HG03060 (cell line): ENCODE data around the gene TLR8.
"Not testable (repeated sequence)": the region's sequence is repeated elsewhere in the genome, so short reads cannot be mapped to it uniquely, and the experiment has no call there.

Experiments
- ATAC-seq: cut with Tn5 transposase; IDR thresholded peaks from one replicate; pipeline ENCODE4 v1.9.1; 2021; ENCODE audit warnings: low read depth, moderate number of reproducible peaks; ENCODE audit not compliant: unreplicated experiment

TLR8 gene

GRCh38 chrX:12895866-12896265 lies 10.6 kb upstream of the TLR8 start:
- no peak for ATAC-seq

DNA sequence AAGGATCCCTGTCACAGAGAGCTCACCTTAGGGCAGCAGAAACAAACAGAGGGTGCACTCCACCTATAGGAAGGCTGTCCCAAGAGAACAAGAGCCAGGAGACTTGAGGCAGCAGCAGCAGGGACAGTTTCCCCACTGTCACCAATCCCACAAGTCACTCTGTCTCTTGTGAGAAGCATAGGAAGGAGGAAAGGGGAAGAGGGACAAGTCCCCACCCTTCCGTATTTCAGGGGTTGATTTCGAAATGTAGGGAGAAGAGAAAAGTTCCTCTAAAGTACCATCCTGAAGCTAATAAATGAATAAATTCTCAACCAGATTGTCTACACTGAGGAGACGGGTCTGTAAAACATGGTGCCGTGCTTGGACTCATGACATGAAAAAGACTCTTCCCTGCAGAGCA lies 9.5 kb upstream of the TLR8 start:
- no peak for ATAC-seq

DNA sequence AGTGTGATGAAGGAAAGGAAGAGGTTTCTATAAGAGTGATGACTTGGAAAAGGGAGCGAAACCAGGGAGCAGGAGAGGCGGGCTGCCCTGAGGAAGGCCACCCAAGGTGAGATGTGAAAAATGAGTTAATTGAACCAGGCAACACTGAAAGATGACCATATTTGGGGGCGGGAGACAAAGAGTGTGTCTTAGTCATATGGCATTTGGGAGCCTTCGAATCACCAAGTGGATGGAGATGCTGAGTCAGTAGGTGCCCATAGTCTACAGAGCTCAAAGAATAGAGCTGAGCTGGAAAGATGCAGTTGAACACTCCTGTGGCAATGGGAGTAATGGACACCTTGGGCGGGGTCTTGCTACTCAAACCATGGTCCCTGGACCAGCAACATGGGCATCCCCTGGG lies 8.3 kb upstream of the TLR8 start:
- no peak for ATAC-seq

- no peak for ATAC-seq
Observed at GRCh38 chrX:12899506-12899905, 6.9 kb upstream of the TLR8 start.

GRCh38 chrX:12901486-12901885 lies 4.9 kb upstream of the TLR8 start:
- ATAC-seq = no peak

GRCh38 chrX:12903646-12904045 lies 2.8 kb upstream of the TLR8 start:
- no peak for ATAC-seq

DNA sequence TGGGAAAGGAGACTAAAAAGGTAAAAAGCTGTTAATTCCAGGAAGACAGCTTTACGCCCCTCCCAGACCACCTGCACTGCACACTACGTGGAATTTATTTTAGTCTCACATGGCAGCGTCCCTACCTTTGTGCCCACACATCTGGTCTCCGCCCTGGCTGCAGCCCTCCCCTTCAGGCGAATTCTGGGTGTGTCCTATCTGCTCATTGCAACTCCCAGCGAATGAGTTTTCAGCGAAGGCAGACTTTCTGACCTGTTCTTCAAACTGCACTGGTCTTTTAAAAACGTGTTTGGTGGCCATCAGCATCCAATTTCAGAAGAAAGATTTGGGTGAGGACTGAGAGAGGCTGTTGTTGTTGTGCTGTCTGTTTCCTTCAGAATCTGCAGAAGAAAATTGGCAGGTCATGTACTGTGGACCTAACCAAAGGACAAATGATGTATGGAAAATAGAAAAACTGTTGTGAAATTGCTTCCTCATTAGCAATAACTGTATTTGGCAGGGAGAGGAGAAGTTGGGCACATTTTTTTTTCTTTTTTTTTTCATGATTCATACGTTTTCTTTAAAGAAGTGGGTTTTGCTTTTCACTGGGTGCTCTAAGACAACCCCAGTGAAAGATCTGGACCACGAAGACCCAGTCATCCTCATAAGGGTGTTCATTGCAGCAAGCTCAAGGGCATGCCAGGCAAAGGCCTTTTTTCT lies 4.2 kb downstream of the TLR8 start:
- ATAC-seq = no peak

DNA sequence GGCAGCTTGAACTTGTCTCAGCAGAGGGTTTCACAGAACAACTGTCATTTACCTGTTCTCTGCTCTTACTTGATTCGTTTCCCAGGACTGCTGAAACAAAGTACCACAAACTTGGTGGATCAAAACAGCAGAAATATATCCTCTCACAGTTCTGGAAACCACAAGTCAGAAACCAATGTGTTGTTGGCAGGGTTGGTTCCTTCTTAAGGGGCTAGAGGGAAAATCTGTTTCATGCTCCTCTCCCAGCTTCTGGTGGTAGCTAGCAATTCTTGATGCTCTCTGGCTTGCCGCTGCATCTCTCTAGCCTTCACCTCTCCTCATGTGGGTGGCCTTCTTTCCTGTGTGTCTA lies 4.7 kb downstream of the TLR8 start:
- ATAC-seq = no peak

DNA sequence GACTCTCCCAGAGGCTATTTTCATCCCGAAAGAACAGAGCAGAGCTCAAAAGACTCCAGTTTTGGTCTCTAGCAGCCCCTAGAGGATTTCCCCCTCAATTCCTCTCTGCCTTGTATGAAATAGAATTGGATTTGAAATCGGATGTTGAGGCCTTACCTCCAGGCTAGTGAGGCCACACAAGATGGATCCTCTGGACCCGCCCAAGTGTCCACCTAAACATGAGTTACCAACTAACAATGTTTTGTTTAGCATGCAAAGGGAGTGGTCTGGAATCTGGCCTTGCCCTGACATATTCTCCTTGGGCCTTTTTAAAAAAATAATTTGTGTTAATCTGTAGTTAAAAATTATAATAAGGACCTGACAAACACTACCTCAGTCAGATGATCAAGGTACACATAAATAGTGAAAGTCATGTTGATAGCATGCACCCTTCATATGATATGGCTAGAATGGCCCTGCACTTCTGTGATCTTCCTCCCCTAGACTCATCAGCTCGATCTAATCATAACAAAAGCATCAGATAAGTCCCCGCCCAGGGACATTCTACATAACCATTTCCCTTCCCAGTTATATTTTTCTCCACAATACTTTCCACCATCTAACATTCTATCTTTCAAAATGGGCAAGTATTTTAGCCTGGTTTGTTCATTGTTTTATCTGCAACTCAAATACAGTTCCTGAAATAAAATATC lies 6.5 kb downstream of the TLR8 start:
- no peak for ATAC-seq

GRCh38 chrX:12917753-12918152 lies 11.3 kb downstream of the TLR8 start:
- ATAC-seq = no peak

- no peak for ATAC-seq
Observed at GRCh38 chrX:12919051-12919450, 12.6 kb downstream of the TLR8 start.

DNA sequence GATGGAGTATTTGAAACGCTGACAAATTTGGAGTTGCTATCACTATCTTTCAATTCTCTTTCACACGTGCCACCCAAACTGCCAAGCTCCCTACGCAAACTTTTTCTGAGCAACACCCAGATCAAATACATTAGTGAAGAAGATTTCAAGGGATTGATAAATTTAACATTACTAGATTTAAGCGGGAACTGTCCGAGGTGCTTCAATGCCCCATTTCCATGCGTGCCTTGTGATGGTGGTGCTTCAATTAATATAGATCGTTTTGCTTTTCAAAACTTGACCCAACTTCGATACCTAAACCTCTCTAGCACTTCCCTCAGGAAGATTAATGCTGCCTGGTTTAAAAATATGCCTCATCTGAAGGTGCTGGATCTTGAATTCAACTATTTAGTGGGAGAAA lies 13.2 kb downstream of the TLR8 start:
- no peak for ATAC-seq

DNA sequence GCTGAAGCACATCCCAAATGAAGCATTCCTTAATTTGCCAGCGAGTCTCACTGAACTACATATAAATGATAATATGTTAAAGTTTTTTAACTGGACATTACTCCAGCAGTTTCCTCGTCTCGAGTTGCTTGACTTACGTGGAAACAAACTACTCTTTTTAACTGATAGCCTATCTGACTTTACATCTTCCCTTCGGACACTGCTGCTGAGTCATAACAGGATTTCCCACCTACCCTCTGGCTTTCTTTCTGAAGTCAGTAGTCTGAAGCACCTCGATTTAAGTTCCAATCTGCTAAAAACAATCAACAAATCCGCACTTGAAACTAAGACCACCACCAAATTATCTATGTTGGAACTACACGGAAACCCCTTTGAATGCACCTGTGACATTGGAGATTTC lies 14.6 kb downstream of the TLR8 start:
- ATAC-seq = no peak

- ATAC-seq = no peak
Observed at GRCh38 chrX:12921886-12922598, 15.6 kb downstream of the TLR8 start.

DNA sequence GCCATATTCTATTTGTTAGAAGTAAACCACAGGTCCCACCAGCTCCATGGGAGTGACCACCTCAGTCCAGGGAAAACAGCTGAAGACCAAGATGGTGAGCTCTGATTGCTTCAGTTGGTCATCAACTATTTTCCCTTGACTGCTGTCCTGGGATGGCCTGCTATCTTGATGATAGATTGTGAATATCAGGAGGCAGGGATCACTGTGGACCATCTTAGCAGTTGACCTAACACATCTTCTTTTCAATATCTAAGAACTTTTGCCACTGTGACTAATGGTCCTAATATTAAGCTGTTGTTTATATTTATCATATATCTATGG lies 16.1 kb downstream of the TLR8 start:
- ATAC-seq = no peak

DNA sequence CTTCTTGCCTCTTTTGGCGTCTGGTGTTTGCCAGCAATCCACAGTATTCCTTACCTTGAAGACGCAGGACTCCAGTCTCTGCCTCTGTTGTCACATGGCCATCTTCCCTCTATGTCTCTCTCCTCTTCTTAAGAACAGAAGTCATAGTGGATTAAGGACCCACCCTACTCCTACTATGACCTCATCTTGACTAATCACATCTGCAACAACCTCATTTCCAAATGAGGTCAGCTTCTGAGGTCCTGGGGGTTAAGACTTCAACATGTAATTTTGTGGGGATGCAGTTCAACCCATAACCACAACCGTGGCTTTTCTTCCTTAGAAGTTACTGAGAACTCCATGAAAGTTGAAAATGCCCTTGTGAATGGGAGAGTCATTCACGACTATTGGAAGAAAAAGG lies 23.3 kb downstream of the TLR8 start:
- ATAC-seq = no peak

- no peak for ATAC-seq
Observed at GRCh38 chrX:12930150-12930549, 23.7 kb downstream of the TLR8 start.

DNA sequence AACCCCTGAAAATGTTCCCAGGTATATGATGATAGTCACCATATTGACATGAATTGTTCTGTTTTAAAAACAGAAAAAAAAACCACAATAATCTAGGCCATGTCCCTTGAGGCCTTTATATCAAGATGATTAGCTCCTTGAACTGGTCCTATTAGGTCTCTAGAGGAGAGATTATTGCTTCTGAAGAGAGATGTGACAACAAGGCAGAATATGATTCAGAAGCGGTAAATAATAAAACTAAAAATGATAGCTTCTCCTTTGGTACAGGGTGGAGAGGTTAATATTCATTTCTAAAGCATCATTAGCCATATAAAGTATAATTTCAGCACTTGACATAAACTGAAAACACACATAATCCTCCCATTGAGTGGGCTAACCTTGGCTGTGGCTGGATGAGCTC lies 25.8 kb downstream of the TLR8 start:
- ATAC-seq = no peak

- no peak for ATAC-seq
Observed at GRCh38 chrX:12934850-12935249, 28.4 kb downstream of the TLR8 start.

- ATAC-seq = no peak
Observed at GRCh38 chrX:12936947-12937346, 30.5 kb downstream of the TLR8 start.

DNA sequence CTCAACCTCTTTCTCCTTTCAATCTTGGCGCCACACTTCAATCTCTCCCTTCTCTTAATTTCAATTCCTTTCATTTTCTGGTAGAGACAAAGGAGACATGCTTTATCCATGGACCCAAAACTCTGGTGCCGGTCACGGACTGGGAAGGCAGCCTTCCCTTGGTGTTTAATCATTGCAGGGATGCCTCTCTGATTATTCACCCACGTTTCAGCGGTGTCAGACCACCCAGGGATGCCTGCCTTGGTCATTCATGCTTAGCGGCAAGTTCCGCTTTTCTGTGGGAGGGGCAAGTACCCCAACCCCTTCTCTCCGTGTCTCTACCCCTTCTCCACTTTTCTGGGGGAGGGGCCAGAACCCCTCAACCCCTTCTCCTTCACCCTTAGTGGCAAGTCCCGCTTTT lies 34.1 kb downstream of the TLR8 start:
- ATAC-seq = not testable (repeated sequence)

- not testable (repeated sequence) for ATAC-seq
Observed at GRCh38 chrX:12943592-12943991, 37.2 kb downstream of the TLR8 start.
